ENCODE measurements around the gene XPO5. TPM values are rescaled to one million over a fixed set of nuclear protein-coding genes. Genes with fewer than 3 reads are reported as not detected.

Gene XPO5
- polyA plus RNA-seq, 1 donor from 2014 or later, result 28.5 TPM

GRCh38 chr6:43624786-43625288 is 49.0 kb upstream of the XPO5 start:
- Histone ChIP-seq H3K79me2 (replicated peaks; ENCODE audit: insufficient read depth, low read length) (peaks cover 9% of the 10 kb centered on the region), H3K4me2 (ENCODE audit: low read length) (no peak overlapping the region), H3K36me3 (ENCODE audit: insufficient read depth, low read length) (no peaks in the 10 kb centered on the region), H3K27me3 (ENCODE audit: insufficient read depth, low read depth, low read length) (no peaks in the 10 kb centered on the region), H3K9me3 (ENCODE audit: low read length) (no peaks in the 10 kb centered on the region), H2AFZ (ENCODE audit: low read depth, low read length) (no peak overlapping the region), H3K27ac (ENCODE audit: low read length) (no peak overlapping the region), H3K9me2 (ENCODE audit: insufficient read depth, low read length) (no peaks in the 10 kb centered on the region), H4K20me1 (ENCODE audit: insufficient read depth) (no peaks in the 10 kb centered on the region), H3K4me3 (ENCODE audit: low read length) (no peak overlapping the region), H3F3A (ENCODE audit: insufficient read depth, low read length, poor library complexity, severe bottlenecking) (no peaks in the 10 kb centered on the region), H3K9ac (ENCODE audit: low read length) (no peak overlapping the region)
- TF ChIP-seq POLR2AphosphoS5 (IDR thresholded peaks at IDR 0.05), result no peak
- TF ChIP-seq EZH2 (IDR thresholded peaks at IDR 0.05; ENCODE audit: borderline replicate concordance, insufficient read depth, low read length, poor library complexity, severe bottlenecking), result no peak
- no peak for TF ChIP-seq TAF1 (IDR thresholded peaks at IDR 0.05; ENCODE audit: low read depth)
- TF ChIP-seq REST (IDR thresholded peaks at IDR 0.05; ENCODE audit: borderline replicate concordance), result no peak
- no peak for TF ChIP-seq MXI1 (conservative IDR thresholded peaks at IDR 0.05; ENCODE audit: poor library complexity, severe bottlenecking)
- no peak for TF ChIP-seq RAD21 (conservative IDR thresholded peaks at IDR 0.05)
- no peak for TF ChIP-seq SMC3 (conservative IDR thresholded peaks at IDR 0.05; ENCODE audit: poor library complexity)
- TF ChIP-seq EP300 (conservative IDR thresholded peaks at IDR 0.05; ENCODE audit: poor library complexity, severe bottlenecking), result no peak
- TF ChIP-seq CTCF (IDR thresholded peaks at IDR 0.05; ENCODE audit: poor library complexity, severe bottlenecking), result no peak

GRCh38 chr6:43623880-43624785 is 48.3 kb upstream of the XPO5 start:
- TF ChIP-seq TAF1 (IDR thresholded peaks at IDR 0.05; ENCODE audit: low read depth), result no peak
- no peak for TF ChIP-seq RAD21 (conservative IDR thresholded peaks at IDR 0.05)
- no peak for TF ChIP-seq REST (IDR thresholded peaks at IDR 0.05; ENCODE audit: borderline replicate concordance)
- no peak for TF ChIP-seq CTCF (IDR thresholded peaks at IDR 0.05; ENCODE audit: poor library complexity, severe bottlenecking)
- TF ChIP-seq SMC3 (conservative IDR thresholded peaks at IDR 0.05; ENCODE audit: poor library complexity), result no peak
- no peak for TF ChIP-seq EP300 (conservative IDR thresholded peaks at IDR 0.05; ENCODE audit: poor library complexity, severe bottlenecking)
- no peak for TF ChIP-seq MXI1 (conservative IDR thresholded peaks at IDR 0.05; ENCODE audit: poor library complexity, severe bottlenecking)
- no peak for TF ChIP-seq POLR2AphosphoS5 (IDR thresholded peaks at IDR 0.05)
- TF ChIP-seq EZH2 (IDR thresholded peaks at IDR 0.05; ENCODE audit: borderline replicate concordance, insufficient read depth, low read length, poor library complexity, severe bottlenecking), result no peak
- no peak overlapping the region for H3K4me2 ChIP-seq (ENCODE audit: low read length)
- H3K79me2 ChIP-seq (replicated peaks; ENCODE audit: insufficient read depth, low read length), result peaks cover 9% of the 10 kb centered on the region

More at GRCh38 chr6:43623880-43624785, 48.3 kb upstream of the XPO5 start:
- Histone ChIP-seq H3K9ac (ENCODE audit: low read length) (no peak overlapping the region), H3K36me3 (ENCODE audit: insufficient read depth, low read length) (no peaks in the 10 kb centered on the region), H3K4me3 (ENCODE audit: low read length) (no peak overlapping the region), H3K27me3 (ENCODE audit: insufficient read depth, low read depth, low read length) (no peaks in the 10 kb centered on the region), H3K9me3 (ENCODE audit: low read length) (no peaks in the 10 kb centered on the region), H4K20me1 (ENCODE audit: insufficient read depth) (no peaks in the 10 kb centered on the region), H2AFZ (ENCODE audit: low read depth, low read length) (no peak overlapping the region), H3K9me2 (ENCODE audit: insufficient read depth, low read length) (no peaks in the 10 kb centered on the region), H3K27ac (ENCODE audit: low read length) (no peak overlapping the region), H3F3A (ENCODE audit: insufficient read depth, low read length, poor library complexity, severe bottlenecking) (no peaks in the 10 kb centered on the region)
